DND-41 (cell line): ENCODE data around the gene CPED1.

ENCODE experiments used
- ATAC-seq: fragments of 200-7000 bp; cut with Tn5 transposase; 3 replicates; pipeline ENCODE4 v1.9.1; 2021; ENCODE audit warnings: low read depth; ENCODE audit not compliant: insufficient read depth
- DNase-seq: peaks from one replicate; pipeline ENCODE4 v3.0.0-alpha.2; 2020
- H2AFZ ChIP-seq: 2 replicates; pipeline ENCODE4 v1.6.0; 2012; ENCODE audit warnings: low read depth, low read length
- H3K27ac ChIP-seq: 2 replicates; pipeline ENCODE4 v1.5.1; 2012; ENCODE audit warnings: low read length, inconsistent platforms
- H3K27me3 ChIP-seq: fragments of 200-600 bp; sonication (generic); 2 replicates; pipeline ENCODE4 v1.6.0; 2012; ENCODE audit warnings: low read length, mild to moderate bottlenecking, inconsistent platforms; ENCODE audit not compliant: insufficient read depth, poor library complexity
- H3K36me3 ChIP-seq: 2 replicates; pipeline ENCODE4 v1.5.1; 2012; ENCODE audit warnings: low read length, inconsistent platforms; ENCODE audit not compliant: insufficient read depth
- H3K4me1 ChIP-seq: 2 replicates; pipeline ENCODE4 v1.5.1; 2012; ENCODE audit warnings: mild to moderate bottlenecking, low read length; ENCODE audit not compliant: insufficient read depth
- H3K4me2 ChIP-seq: 2 replicates; pipeline ENCODE4 v1.6.0; 2012; ENCODE audit warnings: mild to moderate bottlenecking, moderate library complexity, low read length, inconsistent platforms; ENCODE audit not compliant: insufficient read depth
- H3K4me3 ChIP-seq, 2 experiments: fragments of 200-600 bp in 1 of 2; shearing (Covaris generic) in 1 of 2; 2 replicates each; pipeline ENCODE4 v1.5.1; 2012 to 2016; ENCODE audit warnings: inconsistent platforms in 2 of 2, low read length in 2 of 2, mild to moderate bottlenecking in 2 of 2, low read depth in 1 of 2, moderate library complexity in 1 of 2
- H3K79me2 ChIP-seq: 2 replicates; pipeline ENCODE4 v1.6.0; 2012; ENCODE audit warnings: low read length, inconsistent platforms; ENCODE audit not compliant: insufficient read depth
- H3K9ac ChIP-seq: 2 replicates; pipeline ENCODE4 v1.6.0; 2012; ENCODE audit warnings: low read depth, mild to moderate bottlenecking, inconsistent platforms, low read length, moderate library complexity
- H3K9me3 ChIP-seq: 2 replicates; pipeline ENCODE4 v1.5.1; 2012; ENCODE audit warnings: low read length, moderate library complexity, mild to moderate bottlenecking, inconsistent platforms; ENCODE audit not compliant: insufficient read depth, severe bottlenecking
- H4K20me1 ChIP-seq: 2 replicates; pipeline ENCODE4 v1.6.0; 2012; ENCODE audit warnings: low read length; ENCODE audit not compliant: insufficient read depth
- CTCF ChIP-seq: IDR thresholded peaks from 2 replicates; pipeline ENCODE4 v1.5.1; 2012; ENCODE audit warnings: borderline replicate concordance, low read length, moderate library complexity, mild to moderate bottlenecking; ENCODE audit not compliant: poor library complexity, severe bottlenecking; ENCODE audit errors: extremely low read depth
- EZH2 ChIP-seq: IDR thresholded peaks from 3 replicates; pipeline ENCODE4 v1.6.1; 2012; ENCODE audit warnings: borderline replicate concordance, low read depth, mild to moderate bottlenecking, moderate library complexity, low read length, inconsistent platforms; ENCODE audit not compliant: severe bottlenecking

CPED1 gene

GRCh38 chr7:121259826-121260225, 271.3 kb downstream of the CPED1 start:
- no peak for TF ChIP-seq CTCF
- TF ChIP-seq EZH2, result no peak
- H3K9me3 ChIP-seq, result no peaks in the 10 kb centered on the region
- no peak for DNase-seq
- H3K9ac ChIP-seq, result no peak overlapping the region
- no peaks in the 10 kb centered on the region for H3K36me3 ChIP-seq
- H3K27ac ChIP-seq, result no peak overlapping the region
- H2AFZ ChIP-seq, result no peak overlapping the region
- H3K4me2 ChIP-seq, result no peak overlapping the region
- no peaks in the 10 kb centered on the region for H3K4me1 ChIP-seq
- H3K4me3 ChIP-seq, result no peak overlapping the region
- no peaks in the 10 kb centered on the region for H3K79me2 ChIP-seq
- no peaks in the 10 kb centered on the region for H3K27me3 ChIP-seq
- no peak for ATAC-seq
- H4K20me1 ChIP-seq, result no peaks in the 10 kb centered on the region

- Histone ChIP-seq H3K4me3 (no peak overlapping the region), H3K79me2 (no peaks in the 10 kb centered on the region), H2AFZ (no peak overlapping the region), H4K20me1 (no peaks in the 10 kb centered on the region), H3K9me3 (no peaks in the 10 kb centered on the region), H3K27ac (no peak overlapping the region), H3K4me2 (no peak overlapping the region), H3K4me1 (no peaks in the 10 kb centered on the region), H3K9ac (no peak overlapping the region), H3K27me3 (no peaks in the 10 kb centered on the region), H3K36me3 (no peaks in the 10 kb centered on the region)
- no peak for DNase-seq
- no peak for ATAC-seq
- TF ChIP-seq EZH2 (no peak), CTCF (no peak)
Observed at GRCh38 chr7:121261207-121261884, 272.8 kb downstream of the CPED1 start.

- H3K36me3 ChIP-seq, result no peaks in the 10 kb centered on the region
- H3K79me2 ChIP-seq, result no peaks in the 10 kb centered on the region
- H3K9ac ChIP-seq, result no peak overlapping the region
- TF ChIP-seq EZH2, result no peak
- TF ChIP-seq CTCF, result no peak
- H3K4me2 ChIP-seq, result no peak overlapping the region
- H3K4me1 ChIP-seq, result no peaks in the 10 kb centered on the region
- no peak overlapping the region for H3K4me3 ChIP-seq
- H3K27me3 ChIP-seq, result no peaks in the 10 kb centered on the region
- DNase-seq (no peak), ATAC-seq (no peak)
- H3K27ac ChIP-seq, result no peak overlapping the region
- H3K9me3 ChIP-seq, result no peaks in the 10 kb centered on the region
- no peaks in the 10 kb centered on the region for H4K20me1 ChIP-seq
- H2AFZ ChIP-seq, result no peak overlapping the region
Observed at GRCh38 chr7:121262221-121262620, 273.7 kb downstream of the CPED1 start.
